ENCODE measurements around the gene TKFC. TPM values are rescaled to one million over a fixed set of nuclear protein-coding genes. Genes with fewer than 3 reads are reported as not detected.
"Not testable (repeated sequence)": the region's sequence is repeated elsewhere in the genome, so short reads cannot be mapped to it uniquely, and the experiment has no call there.

TKFC gene
- total RNA-seq, 1 experiment from 2014 or later = 79.6 TPM

GRCh38 chr11:61378713-61379313 lies 45.8 kb downstream of the TKFC start:
- Histone ChIP-seq H3K36me3 (ENCODE audit: control insufficient read depth, insufficient read depth, low read length) (no peaks in the 10 kb centered on the region), H3K4me1 (ENCODE audit: control insufficient read depth, insufficient read depth, low read length) (no peaks in the 10 kb centered on the region), H3K4me3 (ENCODE audit: low read depth in 2 of 2, low read length in 2 of 2) (no peak overlapping the region), H3K27me3 (ENCODE audit: control insufficient read depth, insufficient read depth, low read length) (no peaks in the 10 kb centered on the region), H3K9me3 (ENCODE audit: control insufficient read depth, insufficient read depth, low read depth, low read length) (no peaks in the 10 kb centered on the region), H3K27ac (ENCODE audit: low read length) (no peak overlapping the region)
- BruUV-seq (replicated peaks) = no TSS peak
- TF ChIP-seq SIN3A (IDR thresholded peaks at IDR 0.05; ENCODE audit: borderline replicate concordance, insufficient read depth, low read depth, low read length) (no peak), REST (IDR thresholded peaks at IDR 0.05; ENCODE audit: insufficient read depth in 1 of 2, low read depth in 2 of 2, low read length in 1 of 2) (no peak), POLR2AphosphoS5 (IDR thresholded peaks at IDR 0.05; ENCODE audit: low read depth, low read length) (no peak; the same call in 1 of the 2 replicates), CTCF (IDR thresholded peaks at IDR 0.05) (no peak), TCF7L2 (IDR thresholded peaks at IDR 0.05; ENCODE audit: low read depth, low read length) (no peak)
- POLR2A ChIA-PET = no interaction called here
- in situ Hi-C loops (cut with HindIII; ENCODE audit: low pct_unique_long_range_greater_than_20kb, low sequenced_read_pairs) = no loop called here
- ATAC-seq (peak; percentile 46; the same call in 1 of the 2 replicates), DNase-seq (ENCODE audit: low read depth, low spot score) (no peak)
- CTCF ChIA-PET = interaction anchor here (0.7 kb wide), 1 partner anchor 75 kb away, joined by 4 read pairs; no protein-coding TSS in a partner anchor
- intact Hi-C loops (cut with micrococcal nuclease; ENCODE audit: unreplicated experiment) = no loop called here

GRCh38 chr11:61380884-61381283 lies 47.9 kb downstream of the TKFC start:
- intact Hi-C loops (cut with micrococcal nuclease; ENCODE audit: unreplicated experiment) = no loop called here
- TF ChIP-seq CTCF (IDR thresholded peaks at IDR 0.05) (no peak), SIN3A (IDR thresholded peaks at IDR 0.05; ENCODE audit: borderline replicate concordance, insufficient read depth, low read depth, low read length) (no peak), POLR2AphosphoS5 (IDR thresholded peaks at IDR 0.05; ENCODE audit: low read depth, low read length) (no peak), TCF7L2 (IDR thresholded peaks at IDR 0.05; ENCODE audit: low read depth, low read length) (no peak), REST (IDR thresholded peaks at IDR 0.05; ENCODE audit: insufficient read depth in 1 of 2, low read depth in 2 of 2, low read length in 1 of 2) (no peak)
- ATAC-seq (no peak), DNase-seq (ENCODE audit: low read depth, low spot score) (no peak)
- no peak overlapping the region for H3K4me3 ChIP-seq (ENCODE audit: low read depth in 2 of 2, low read length in 2 of 2)
- H3K4me1 ChIP-seq (ENCODE audit: control insufficient read depth, insufficient read depth, low read length) = no peaks in the 10 kb centered on the region
- ChIA-PET POLR2A (no interaction called here), CTCF (interaction anchor here (0.5 kb wide), 1 partner anchor 25 kb away, joined by 5 read pairs; no protein-coding TSS in a partner anchor)
- no TSS peak for BruUV-seq (replicated peaks)
- in situ Hi-C loops (cut with HindIII; ENCODE audit: low pct_unique_long_range_greater_than_20kb, low sequenced_read_pairs) = no loop called here
- H3K9me3 ChIP-seq (ENCODE audit: control insufficient read depth, insufficient read depth, low read depth, low read length) = no peaks in the 10 kb centered on the region
- no peaks in the 10 kb centered on the region for H3K36me3 ChIP-seq (ENCODE audit: control insufficient read depth, insufficient read depth, low read length)
- no peaks in the 10 kb centered on the region for H3K27me3 ChIP-seq (ENCODE audit: control insufficient read depth, insufficient read depth, low read length)
- no peak overlapping the region for H3K27ac ChIP-seq (ENCODE audit: low read length)

- H3K27me3 ChIP-seq (ENCODE audit: control insufficient read depth, insufficient read depth, low read length); intact Hi-C loops (cut with micrococcal nuclease; ENCODE audit: unreplicated experiment); BruUV-seq (replicated peaks); H3K9me3 ChIP-seq (ENCODE audit: control insufficient read depth, insufficient read depth, low read depth, low read length); DNase-seq (ENCODE audit: low read depth, low spot score); POLR2A ChIA-PET; H3K36me3 ChIP-seq (ENCODE audit: control insufficient read depth, insufficient read depth, low read length); H3K4me1 ChIP-seq (ENCODE audit: control insufficient read depth, insufficient read depth, low read length); in situ Hi-C loops (cut with HindIII; ENCODE audit: low pct_unique_long_range_greater_than_20kb, low sequenced_read_pairs); ATAC-seq; H3K4me3 ChIP-seq (ENCODE audit: low read depth in 2 of 2, low read length in 2 of 2); H3K27ac ChIP-seq (ENCODE audit: low read length): not testable (repeated sequence)
- CTCF ChIA-PET = interaction anchor here (3.1 kb wide), 1 partner anchor 47 kb away, joined by 50 read pairs; no protein-coding TSS in a partner anchor
These were observed 50.8 kb downstream of the TKFC start for GRCh38 chr11:61383859-61384258.
